Psoas muscle (tissue), 8 donors: Measurements from ENCODE around the gene DSG2. TPM values are rescaled to one million over a fixed set of nuclear protein-coding genes. Genes with fewer than 3 reads are reported as not detected.

Experiments used
- ATAC-seq, 4 donors: fragments of 200-7000 bp; cut with Tn5 transposase; one replicate each; pipeline ENCODE4 v1.9.1; 2020; ENCODE audit warnings: moderate library complexity in 3 of 4, mild to moderate bottlenecking in 2 of 4
- DNase-seq, 2 donors: peaks; one replicate each; pipeline ENCODE4 v3.0.0-alpha.2; 2020
- H3K27ac ChIP-seq: fragments of 200-600 bp; one replicate; pipeline ENCODE4 v1.8.0; 2022
- H3K27me3 ChIP-seq, 3 donors: fragments of 200-600 bp in 1 of 3; one replicate each; pipeline versions ENCODE4 v1.6.1 to v1.8.0; 2013 to 2022; ENCODE audit warnings: low read length in 2 of 3, mild to moderate bottlenecking in 2 of 3, moderate library complexity in 1 of 3; ENCODE audit not compliant: insufficient read depth in 3 of 3
- H3K36me3 ChIP-seq, 2 donors: fragments of 200-600 bp in 1 of 2; one replicate each; pipeline versions ENCODE4 v1.6.1 to v1.8.0; 2013 to 2022; ENCODE audit warnings: low read depth in 1 of 2, mild to moderate bottlenecking in 1 of 2, moderate library complexity in 1 of 2; ENCODE audit not compliant: insufficient read depth in 1 of 2
- H3K4me1 ChIP-seq: fragments of 200-600 bp; one replicate; pipeline ENCODE4 v1.8.0; 2022
- H3K4me3 ChIP-seq: fragments of 200-600 bp; one replicate; pipeline ENCODE4 v1.8.0; 2022; ENCODE audit warnings: mild to moderate bottlenecking
- H3K9me3 ChIP-seq: fragments of 200-600 bp; one replicate; pipeline ENCODE4 v1.8.0; 2022
- CTCF ChIP-seq: fragments of 200-600 bp; IDR thresholded peaks from one replicate; pipeline ENCODE4 v1.8.0; 2022; ENCODE audit warnings: antibody characterized with exemption
- WGBS, 3 donors: extraction: QIAGEN DNeasy Blood & Tissue Kit; methylation state at CpG; one replicate each; pipeline versions ENCODE4 v1.1.6 to v1.1.7; 2013; 5-methylcytosine and 5-hydroxymethylcytosine counted together
- intact Hi-C, 2 donors: fragments of 100-400 bp; cut with DNase I; formaldehyde crosslinking; loops; one replicate each; pipeline versions ENCODE4 v1.11.0 to v1.14.2; 2022
- polyA plus RNA-seq, 3 donors: library from polyadenylated mRNA; stranded (reverse); fragments of 200-250 nt; gene quantifications; one replicate each; pipeline ENCODE4 v1.2.3, GENCODE V29; 2013
- total RNA-seq, 4 donors: library from RNA; stranded (reverse); fragmentation: NEBNext Ultra II Directional in 2 of 4; extraction: Animal tissue kit (Norgen Biotek cat#: 25700) in 2 of 4; gene quantifications; one replicate each; pipeline versions ENCODE4 v1.2.1 to v1.2.4, GENCODE V29; 2021 to 2023
- donor health status: healthy with polysubstance abuse.
- donor health status: DM: no; HTN: no; CAD: no; lungs with moderate emphysema.
- donor health status: Bipolar disorder and iron deficiency.
- donor health status: healthy.
- donor health status: DM: yes; HTN: yes; CAD: no.
- donor health status: DM: no; HTN: no; CAD: no.
- donor health status: DM: no; HTN: no; CAD: no.
- donor health status: DM: yes; HTN: yes; CAD: no.

Gene DSG2
- total and polyA plus RNA-seq, 7 donors = 0.33 to 1.8 (median 0.93) TPM

GRCh38 chr18:31513189-31513935 is 15.4 kb downstream of the DSG2 start:
- 59 to 63% (median 61%) methylated on average over 4 of the region's 4 CpGs for WGBS, 3 donors
- Histone ChIP-seq H3K36me3 (no peaks in the 10 kb centered on the region), H3K4me3 (no peak overlapping the region), H3K27ac (no peak overlapping the region), H3K4me1 (no peaks in the 10 kb centered on the region), H3K9me3 (no peaks in the 10 kb centered on the region), H3K27me3 (peaks cover 0 to 3% (median 0%) of the 10 kb centered on the region in 3 donors)
- ATAC-seq (no peak), DNase-seq (no peak)
- intact Hi-C loops = no loop called here
- TF ChIP-seq CTCF = no peak

GRCh38 chr18:31516437-31516836 is 18.5 kb downstream of the DSG2 start:
- 55 to 62% (median 60%) methylated on average over 3 of the region's 3 CpGs for WGBS, 3 donors
- no peak for DNase-seq
- no peak overlapping the region for H3K27ac ChIP-seq
- intact Hi-C loops = no loop called here
- TF ChIP-seq CTCF = no peak
- peaks cover 0 to 3% (median 0%) of the 10 kb centered on the region in 3 donors for H3K27me3 ChIP-seq
- H3K4me1 ChIP-seq = no peaks in the 10 kb centered on the region
- no peaks in the 10 kb centered on the region for H3K36me3 ChIP-seq
- ATAC-seq = no peak
- no peak overlapping the region for H3K4me3 ChIP-seq
- no peaks in the 10 kb centered on the region for H3K9me3 ChIP-seq

- H3K9me3 ChIP-seq = no peaks in the 10 kb centered on the region
- no peaks in the 10 kb centered on the region for H3K4me1 ChIP-seq
- DNase-seq (no peak), ATAC-seq (no peak)
- H3K27ac ChIP-seq = no peak overlapping the region
- 79 to 90% (median 82%) methylated on average over 7 of the region's 7 CpGs for WGBS, 3 donors
- H3K27me3 ChIP-seq = no peaks in the 10 kb centered on the region
- no peak for TF ChIP-seq CTCF
- no peaks in the 10 kb centered on the region for H3K36me3 ChIP-seq
- no peak overlapping the region for H3K4me3 ChIP-seq
- intact Hi-C loops = no loop called here
These were observed 28.4 kb downstream of the DSG2 start for GRCh38 chr18:31526374-31526773.

GRCh38 chr18:31533236-31533635 is 35.3 kb downstream of the DSG2 start:
- Histone ChIP-seq H3K27ac (no peak overlapping the region), H3K4me3 (no peak overlapping the region), H3K27me3 (no peaks in the 10 kb centered on the region), H3K36me3 (no peaks in the 10 kb centered on the region), H3K9me3 (no peaks in the 10 kb centered on the region), H3K4me1 (no peaks in the 10 kb centered on the region)
- ATAC-seq (no peak), DNase-seq (no peak)
- 54 to 66% (median 57%) methylated on average over 1 of the region's 1 CpG for WGBS, 3 donors
- no peak for TF ChIP-seq CTCF
- intact Hi-C loops = no loop called here

GRCh38 chr18:31538837-31539236 is 40.9 kb downstream of the DSG2 start:
- H3K36me3 ChIP-seq = no peaks in the 10 kb centered on the region
- WGBS, 3 donors = 95 to 100% (median 98%) methylated on average over 3 of the region's 3 CpGs
- DNase-seq = no peak
- H3K27me3 ChIP-seq = no peaks in the 10 kb centered on the region
- H3K4me1 ChIP-seq = no peaks in the 10 kb centered on the region
- no peak for ATAC-seq
- no peak for TF ChIP-seq CTCF
- H3K27ac ChIP-seq = no peak overlapping the region
- no peak overlapping the region for H3K4me3 ChIP-seq
- intact Hi-C loops = no loop called here
- H3K9me3 ChIP-seq = no peaks in the 10 kb centered on the region
